Breast epithelium (tissue), 4 donors: Measurements from ENCODE around the gene SHLD1. TPM values are rescaled to one million over a fixed set of nuclear protein-coding genes. Genes with fewer than 3 reads are reported as not detected.

Experiments
- DNase-seq, 2 donors: peaks; one replicate each; pipeline ENCODE4 v3.0.0-alpha.2; 2019; ENCODE audit warnings: low spot score in 2 of 2
- H3K27ac ChIP-seq, 2 donors: fragments of 200-600 bp; sonication (generic) in 1 of 2; one replicate each; pipeline ENCODE4 v1.5.1; 2016 to 2019; ENCODE audit warnings: mild to moderate bottlenecking in 1 of 2
- H3K27me3 ChIP-seq, 2 donors: fragments of 200-600 bp; sonication (generic) in 1 of 2; one replicate each; pipeline versions ENCODE4 v1.5.1 to v1.6.0; 2017 to 2019; ENCODE audit warnings: control low read depth in 1 of 2, mild to moderate bottlenecking in 1 of 2
- H3K36me3 ChIP-seq: fragments of 200-600 bp; one replicate; pipeline ENCODE4 v1.5.1; 2019
- H3K4me1 ChIP-seq, 2 donors: fragments of 200-600 bp; sonication (generic); one replicate each; pipeline ENCODE4 v1.5.1; 2016 to 2019; ENCODE audit warnings: control low read depth in 1 of 2
- H3K4me3 ChIP-seq, 3 donors: fragments of 200-600 bp; sonication (generic); 1 replicate in 2 of 3; 2 replicates in 1 of 3; pipeline ENCODE4 v1.5.1; 2016 to 2019; ENCODE audit warnings: mild to moderate bottlenecking in 3 of 3, moderate library complexity in 2 of 3
- H3K9me3 ChIP-seq, 2 donors: fragments of 200-600 bp; sonication (generic) in 1 of 2; one replicate each; pipeline ENCODE4 v1.5.1; 2016 to 2019; ENCODE audit warnings: control low read depth in 1 of 2
- POLR2A ChIP-seq: fragments of 450-650 bp; IDR thresholded peaks from one replicate; pipeline ENCODE4 v1.6.1; 2016; ENCODE audit warnings: antibody characterized with exemption, mild to moderate bottlenecking, moderate library complexity
- POLR2AphosphoS5 ChIP-seq, 3 donors: sonication (generic); formaldehyde crosslinking; IDR thresholded peaks; one replicate each; pipeline ENCODE4 v1.6.1; 2017; ENCODE audit warnings: antibody characterized with exemption in 3 of 3
- intact Hi-C: fragments of 100-400 bp; cut with DNase I; formaldehyde crosslinking; loops from one replicate; pipeline ENCODE4 v1.15.1; 2023; ENCODE audit warnings: low total_unique reads
- total RNA-seq, 3 donors: library from RNA; depleted of rRNA; stranded (reverse); fragments of >200 nt; gene quantifications; one replicate each; pipeline ENCODE4 v1.1.0, GENCODE V29; 2016
- TF ChIP-seq, protein P1 (sequence below), 3 donors: fragments of 450-650 bp; IDR thresholded peaks; one replicate each; pipeline ENCODE4 v1.5.1; 2016 to 2017; ENCODE audit warnings: antibody characterized with exemption in 3 of 3, mild to moderate bottlenecking in 3 of 3, moderate library complexity in 3 of 3

Gene SHLD1
- total RNA-seq, 3 donors from 2014 or later = 2.7 to 7.3 (median 6.6) TPM

GRCh38 chr20:5864873-5865587, 114.8 kb downstream of the SHLD1 start:
- intact Hi-C loops = no loop called here
- no peak overlapping the region for H3K4me3 ChIP-seq
- TF ChIP-seq POLR2AphosphoS5 (IDR thresholded peaks at IDR 0.05) = no peak
- TF ChIP-seq POLR2A = no peak
- TF ChIP-seq, protein P1, sequence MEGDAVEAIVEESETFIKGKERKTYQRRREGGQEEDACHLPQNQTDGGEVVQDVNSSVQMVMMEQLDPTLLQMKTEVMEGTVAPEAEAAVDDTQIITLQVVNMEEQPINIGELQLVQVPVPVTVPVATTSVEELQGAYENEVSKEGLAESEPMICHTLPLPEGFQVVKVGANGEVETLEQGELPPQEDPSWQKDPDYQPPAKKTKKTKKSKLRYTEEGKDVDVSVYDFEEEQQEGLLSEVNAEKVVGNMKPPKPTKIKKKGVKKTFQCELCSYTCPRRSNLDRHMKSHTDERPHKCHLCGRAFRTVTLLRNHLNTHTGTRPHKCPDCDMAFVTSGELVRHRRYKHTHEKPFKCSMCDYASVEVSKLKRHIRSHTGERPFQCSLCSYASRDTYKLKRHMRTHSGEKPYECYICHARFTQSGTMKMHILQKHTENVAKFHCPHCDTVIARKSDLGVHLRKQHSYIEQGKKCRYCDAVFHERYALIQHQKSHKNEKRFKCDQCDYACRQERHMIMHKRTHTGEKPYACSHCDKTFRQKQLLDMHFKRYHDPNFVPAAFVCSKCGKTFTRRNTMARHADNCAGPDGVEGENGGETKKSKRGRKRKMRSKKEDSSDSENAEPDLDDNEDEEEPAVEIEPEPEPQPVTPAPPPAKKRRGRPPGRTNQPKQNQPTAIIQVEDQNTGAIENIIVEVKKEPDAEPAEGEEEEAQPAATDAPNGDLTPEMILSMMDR (IDR thresholded peaks at IDR 0.05) = no peak
- no peaks in the 10 kb centered on the region for H3K27me3 ChIP-seq
- H3K36me3 ChIP-seq = no peaks in the 10 kb centered on the region
- no peak overlapping the region for H3K27ac ChIP-seq
- no peaks in the 10 kb centered on the region for H3K4me1 ChIP-seq
- DNase-seq = no peak
- H3K9me3 ChIP-seq = no peaks in the 10 kb centered on the region

- no peaks in the 10 kb centered on the region for H3K4me1 ChIP-seq
- DNase-seq = no peak
- H3K27me3 ChIP-seq = no peaks in the 10 kb centered on the region
- no peaks in the 10 kb centered on the region for H3K9me3 ChIP-seq
- TF ChIP-seq POLR2AphosphoS5 (IDR thresholded peaks at IDR 0.05) = no peak
- TF ChIP-seq, protein P1 (IDR thresholded peaks at IDR 0.05) = no peak
- TF ChIP-seq POLR2A = no peak
- intact Hi-C loops = no loop called here
- H3K4me3 ChIP-seq = no peak overlapping the region
- H3K27ac ChIP-seq = no peak overlapping the region
- no peaks in the 10 kb centered on the region for H3K36me3 ChIP-seq
Observed at GRCh38 chr20:5865604-5866003, 115.4 kb downstream of the SHLD1 start.

DNA sequence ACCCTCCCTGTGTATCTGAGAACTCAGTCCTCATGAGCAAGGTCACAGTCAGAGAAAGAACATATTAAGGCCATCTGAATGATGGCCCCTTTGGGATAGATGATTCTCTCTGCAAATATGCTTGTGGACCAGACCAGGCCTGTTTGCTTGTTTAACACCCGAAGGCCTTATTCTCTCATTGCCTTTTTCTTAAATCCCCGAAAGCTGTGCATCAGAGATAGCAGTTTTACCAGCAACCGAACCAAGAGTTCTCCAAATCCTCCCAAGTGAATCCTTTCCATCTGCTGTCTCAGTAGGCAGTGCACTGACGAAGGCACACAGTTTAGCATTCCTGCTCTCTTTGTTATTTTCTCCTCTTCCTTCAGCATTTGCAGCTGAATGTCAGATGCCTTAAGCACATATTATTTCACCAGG, 120.4 kb downstream of the SHLD1 start:
- intact Hi-C loops = no loop called here
- no peak overlapping the region for H3K27ac ChIP-seq
- no peaks in the 10 kb centered on the region for H3K4me1 ChIP-seq
- H3K4me3 ChIP-seq = no peak overlapping the region
- no peaks in the 10 kb centered on the region for H3K27me3 ChIP-seq
- DNase-seq = no peak
- H3K36me3 ChIP-seq = no peaks in the 10 kb centered on the region
- TF ChIP-seq POLR2AphosphoS5 (IDR thresholded peaks at IDR 0.05) (no peak), POLR2A (no peak)
- TF ChIP-seq, protein P1 (IDR thresholded peaks at IDR 0.05) = no peak
- H3K9me3 ChIP-seq = no peaks in the 10 kb centered on the region

GRCh38 chr20:5871459-5872410, 121.5 kb downstream of the SHLD1 start:
- no peaks in the 10 kb centered on the region for H3K27me3 ChIP-seq
- H3K4me1 ChIP-seq = no peaks in the 10 kb centered on the region
- no peak for DNase-seq
- no peaks in the 10 kb centered on the region for H3K9me3 ChIP-seq
- H3K36me3 ChIP-seq = no peaks in the 10 kb centered on the region
- no peak overlapping the region for H3K27ac ChIP-seq
- H3K4me3 ChIP-seq = no peak overlapping the region
- TF ChIP-seq POLR2A = no peak
- no peak for TF ChIP-seq POLR2AphosphoS5 (IDR thresholded peaks at IDR 0.05)
- TF ChIP-seq, protein P1 (IDR thresholded peaks at IDR 0.05) = no peak
- intact Hi-C loops = no loop called here

GRCh38 chr20:5877128-5877527, 126.9 kb downstream of the SHLD1 start:
- H3K27me3 ChIP-seq = no peaks in the 10 kb centered on the region
- H3K27ac ChIP-seq = no peak overlapping the region
- H3K4me1 ChIP-seq = no peaks in the 10 kb centered on the region
- no peak overlapping the region for H3K4me3 ChIP-seq
- H3K36me3 ChIP-seq = no peaks in the 10 kb centered on the region
- TF ChIP-seq POLR2AphosphoS5 (IDR thresholded peaks at IDR 0.05) (no peak), POLR2A (no peak)
- TF ChIP-seq, protein P1 (IDR thresholded peaks at IDR 0.05) = no peak
- DNase-seq = no peak
- no peaks in the 10 kb centered on the region for H3K9me3 ChIP-seq
- intact Hi-C loops = no loop called here
